IPS-11a (cell line): Measurements from ENCODE around the gene GNG4.
"Not testable (repeated sequence)": the region's sequence is repeated elsewhere in the genome, so short reads cannot be mapped to it uniquely, and the experiment has no call there.

Source experiments
- H3K4me3 ChIP-seq: one replicate; pipeline ENCODE4 v1.5.1; 2013; ENCODE audit warnings: low read depth, low read length, control low read depth

GNG4 gene

GRCh38 chr1:235588156-235588555 lies 61.4 kb downstream of the GNG4 start:
- H3K4me3 ChIP-seq, result no peak overlapping the region

- no peak overlapping the region for H3K4me3 ChIP-seq
Observed at GRCh38 chr1:235586992-235587391, 62.6 kb downstream of the GNG4 start.

- H3K4me3 ChIP-seq, result no peak overlapping the region
Observed at GRCh38 chr1:235586413-235586812, 63.2 kb downstream of the GNG4 start.

GRCh38 chr1:235584973-235585372 lies 64.6 kb downstream of the GNG4 start:
- H3K4me3 ChIP-seq, result no peak overlapping the region

GRCh38 chr1:235583511-235584001 lies 66.0 kb downstream of the GNG4 start:
- H3K4me3 ChIP-seq, result no peak overlapping the region

- no peak overlapping the region for H3K4me3 ChIP-seq
Observed at GRCh38 chr1:235582130-235582529, 67.5 kb downstream of the GNG4 start.

- no peak overlapping the region for H3K4me3 ChIP-seq
Observed at GRCh38 chr1:235579891-235580290, 69.7 kb downstream of the GNG4 start.

- H3K4me3 ChIP-seq, result no peak overlapping the region
Observed at GRCh38 chr1:235575597-235575996, 74.0 kb downstream of the GNG4 start.

GRCh38 chr1:235573880-235574279 lies 75.7 kb downstream of the GNG4 start:
- no peak overlapping the region for H3K4me3 ChIP-seq

- not testable (repeated sequence) for H3K4me3 ChIP-seq
Observed at GRCh38 chr1:235572971-235573370, 76.6 kb downstream of the GNG4 start.

GRCh38 chr1:235571482-235571881 lies 78.1 kb downstream of the GNG4 start:
- H3K4me3 ChIP-seq, result no peak overlapping the region

- no peak overlapping the region for H3K4me3 ChIP-seq
Observed at GRCh38 chr1:235567812-235568503, 81.6 kb downstream of the GNG4 start.

GRCh38 chr1:235566084-235566483 lies 83.5 kb downstream of the GNG4 start:
- H3K4me3 ChIP-seq, result no peak overlapping the region

GRCh38 chr1:235563513-235564061 lies 86.0 kb downstream of the GNG4 start:
- H3K4me3 ChIP-seq, result no peak overlapping the region

GRCh38 chr1:235562589-235562988 lies 87.0 kb downstream of the GNG4 start:
- no peak overlapping the region for H3K4me3 ChIP-seq

GRCh38 chr1:235558621-235559169 lies 90.9 kb downstream of the GNG4 start:
- no peak overlapping the region for H3K4me3 ChIP-seq

GRCh38 chr1:235557495-235557894 lies 92.1 kb downstream of the GNG4 start:
- no peak overlapping the region for H3K4me3 ChIP-seq

- H3K4me3 ChIP-seq, result no peak overlapping the region
Observed at GRCh38 chr1:235556807-235557206, 92.8 kb downstream of the GNG4 start.

GRCh38 chr1:235553112-235553551 lies 96.5 kb downstream of the GNG4 start:
- H3K4me3 ChIP-seq, result no peak overlapping the region

GRCh38 chr1:235552146-235552716 lies 97.4 kb downstream of the GNG4 start:
- H3K4me3 ChIP-seq, result no peak overlapping the region

GRCh38 chr1:235549351-235550139 lies 100.0 kb downstream of the GNG4 start:
- H3K4me3 ChIP-seq, result no peak overlapping the region
